Neural cell (in vitro differentiated cells): ENCODE results near the gene F2. TPM values are rescaled to one million over a fixed set of nuclear protein-coding genes. Genes with fewer than 3 reads are reported as not detected.

Source experiments
- H2AFZ ChIP-seq: fragments of 200-600, 300-800 bp; sonication (generic), shearing (Covaris generic); 2 replicates; pipeline ENCODE4 v1.6.0; 2014; ENCODE audit warnings: low read depth, mild to moderate bottlenecking, antibody characterized with exemption, low read length, moderate library complexity
- H3F3A ChIP-seq: fragments of 200-600 bp; shearing (Covaris generic); 2 replicates; pipeline ENCODE4 v1.6.1; 2016; ENCODE audit warnings: mild to moderate bottlenecking, moderate library complexity, mixed read lengths, antibody characterized with exemption, low read length; ENCODE audit not compliant: insufficient read depth, poor library complexity, severe bottlenecking
- H3K27ac ChIP-seq: fragments of 200-600, 300-800 bp; sonication (generic), shearing (Covaris generic); 2 replicates; pipeline ENCODE4 v1.5.1; 2014; ENCODE audit warnings: mild to moderate bottlenecking, low read length, moderate library complexity
- H3K27me3 ChIP-seq: fragments of 300-800, 200-600 bp; sonication (generic), shearing (Covaris generic); 2 replicates; pipeline ENCODE4 v1.6.0; 2014; ENCODE audit warnings: mild to moderate bottlenecking, low read depth, low read length, moderate library complexity; ENCODE audit not compliant: insufficient read depth
- H3K36me3 ChIP-seq: fragments of 300-800, 200-600 bp; sonication (generic), shearing (Covaris generic); 2 replicates; pipeline ENCODE4 v1.5.1; 2014; ENCODE audit warnings: mild to moderate bottlenecking, antibody characterized with exemption, low read length, moderate library complexity; ENCODE audit not compliant: insufficient read depth
- H3K4me2 ChIP-seq: fragments of 300-800, 200-600 bp; sonication (generic), shearing (Covaris generic); 2 replicates; pipeline ENCODE4 v1.6.0; 2014; ENCODE audit warnings: mild to moderate bottlenecking, low read length
- H3K4me3 ChIP-seq: fragments of 300-800, 200-600 bp; sonication (generic), shearing (Covaris generic); 2 replicates; pipeline ENCODE4 v1.5.1; 2014; ENCODE audit warnings: mild to moderate bottlenecking, low read length, moderate library complexity
- H3K79me2 ChIP-seq: fragments of 200-600 bp; shearing (Covaris generic); replicated peaks from 2 replicates; pipeline ENCODE4 v1.6.0; 2014; ENCODE audit warnings: mild to moderate bottlenecking, low read length, moderate library complexity; ENCODE audit not compliant: insufficient read depth
- H3K9ac ChIP-seq: fragments of 300-800, 200-600 bp; sonication (generic), shearing (Covaris generic); 2 replicates; pipeline ENCODE4 v1.6.1; 2016; ENCODE audit warnings: mild to moderate bottlenecking, low read length, mixed read lengths
- H3K9me2 ChIP-seq: fragments of 200-600 bp; shearing (Covaris generic); 2 replicates; pipeline ENCODE4 v1.6.1; 2016; ENCODE audit warnings: mild to moderate bottlenecking, low read length, mixed read lengths; ENCODE audit not compliant: insufficient read depth
- H3K9me3 ChIP-seq: fragments of 200-600, 300-800 bp; sonication (generic), shearing (Covaris generic); 2 replicates; pipeline ENCODE4 v1.6.1; 2016; ENCODE audit warnings: mild to moderate bottlenecking, mixed run types, low read length, moderate library complexity, mixed read lengths
- H4K20me1 ChIP-seq: fragments of 200-600 bp; shearing (Covaris generic); 2 replicates; pipeline ENCODE4 v1.6.1; 2016; ENCODE audit warnings: mild to moderate bottlenecking, mixed run types; ENCODE audit not compliant: insufficient read depth
- EP300 ChIP-seq: fragments of 450-650 bp; conservative IDR thresholded peaks from 2 replicates; pipeline ENCODE4 v1.6.1; 2014; ENCODE audit warnings: antibody characterized with exemption, mild to moderate bottlenecking, moderate library complexity; ENCODE audit not compliant: poor library complexity, severe bottlenecking
- EZH2 ChIP-seq: fragments of 200-600, 300-800 bp; shearing (Covaris generic), sonication (generic); IDR thresholded peaks from 2 replicates; pipeline ENCODE4 v1.6.1; 2014; ENCODE audit warnings: antibody characterized with exemption, low read length, borderline replicate concordance, mild to moderate bottlenecking; ENCODE audit not compliant: insufficient read depth, poor library complexity, severe bottlenecking
- MXI1 ChIP-seq: fragments of 450-650 bp; conservative IDR thresholded peaks from 2 replicates; pipeline ENCODE4 v1.6.1; 2014; ENCODE audit warnings: antibody characterized with exemption, mild to moderate bottlenecking; ENCODE audit not compliant: poor library complexity, severe bottlenecking
- POLR2AphosphoS5 ChIP-seq: IDR thresholded peaks from 2 replicates; pipeline ENCODE4 v1.6.1; 2012
- RAD21 ChIP-seq: fragments of 450-650 bp; conservative IDR thresholded peaks from 2 replicates; pipeline ENCODE4 v1.6.1; 2014; ENCODE audit warnings: antibody characterized with exemption, mild to moderate bottlenecking, moderate library complexity
- SMC3 ChIP-seq: fragments of 450-650 bp; conservative IDR thresholded peaks from 2 replicates; pipeline ENCODE4 v1.6.1; 2014; ENCODE audit warnings: antibody characterized with exemption, mild to moderate bottlenecking, moderate library complexity; ENCODE audit not compliant: poor library complexity
- TAF1 ChIP-seq: IDR thresholded peaks from 2 replicates; pipeline ENCODE4 v1.6.1; 2012; ENCODE audit warnings: low read depth
- polyA plus RNA-seq: library from polyadenylated mRNA; depleted of rRNA; stranded (reverse); fragments of >200 nt; gene quantifications from 2 replicates; pipeline ENCODE4 v1.2.3, GENCODE V29; 2014
- TF ChIP-seq, protein P1 (sequence below): IDR thresholded peaks from 2 replicates; pipeline ENCODE4 v1.6.1; 2012; ENCODE audit warnings: borderline replicate concordance
- TF ChIP-seq, protein P2 (sequence below): fragments of 450-650 bp; IDR thresholded peaks from 2 replicates; pipeline ENCODE4 v1.5.1; 2014; ENCODE audit warnings: antibody characterized with exemption, mild to moderate bottlenecking, moderate library complexity; ENCODE audit not compliant: poor library complexity, severe bottlenecking

The F2 gene
- polyA plus RNA-seq, 1 donor from 2014 or later = 0.94 TPM

DNA sequence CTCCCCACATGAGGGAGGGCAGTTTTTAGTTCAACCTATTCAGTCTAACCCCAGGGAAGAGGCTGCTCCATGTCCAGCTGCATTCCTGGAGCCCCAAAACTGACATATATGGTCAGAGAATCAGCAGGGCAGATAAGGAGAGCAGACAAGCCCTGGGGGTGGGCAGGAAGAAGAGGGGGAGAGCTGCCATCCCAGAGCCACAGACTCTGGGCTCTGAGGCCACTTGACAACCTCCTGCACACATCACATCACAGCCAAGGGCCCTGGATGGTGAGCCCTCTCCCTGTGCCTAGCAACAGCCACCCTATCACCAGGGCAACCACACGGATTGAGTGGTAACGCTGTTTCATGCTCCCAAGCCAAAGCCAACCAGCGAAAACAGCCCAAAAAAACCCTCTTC is 21.7 kb upstream of the F2 start:
- Histone ChIP-seq H4K20me1 (no peaks in the 10 kb centered on the region), H3K9ac (no peak overlapping the region), H3K4me2 (no peak overlapping the region), H3K4me3 (no peak overlapping the region), H3K9me3 (no peaks in the 10 kb centered on the region), H3K9me2 (no peaks in the 10 kb centered on the region), H2AFZ (no peak overlapping the region), H3K27ac (no peak overlapping the region), H3K36me3 (no peaks in the 10 kb centered on the region), H3K79me2 (peaks cover 24% of the 10 kb centered on the region), H3K27me3 (no peaks in the 10 kb centered on the region), H3F3A (no peaks in the 10 kb centered on the region)
- no peak for TF ChIP-seq TAF1
- TF ChIP-seq POLR2AphosphoS5 = no peak
- no peak for TF ChIP-seq MXI1
- TF ChIP-seq, protein P1, sequence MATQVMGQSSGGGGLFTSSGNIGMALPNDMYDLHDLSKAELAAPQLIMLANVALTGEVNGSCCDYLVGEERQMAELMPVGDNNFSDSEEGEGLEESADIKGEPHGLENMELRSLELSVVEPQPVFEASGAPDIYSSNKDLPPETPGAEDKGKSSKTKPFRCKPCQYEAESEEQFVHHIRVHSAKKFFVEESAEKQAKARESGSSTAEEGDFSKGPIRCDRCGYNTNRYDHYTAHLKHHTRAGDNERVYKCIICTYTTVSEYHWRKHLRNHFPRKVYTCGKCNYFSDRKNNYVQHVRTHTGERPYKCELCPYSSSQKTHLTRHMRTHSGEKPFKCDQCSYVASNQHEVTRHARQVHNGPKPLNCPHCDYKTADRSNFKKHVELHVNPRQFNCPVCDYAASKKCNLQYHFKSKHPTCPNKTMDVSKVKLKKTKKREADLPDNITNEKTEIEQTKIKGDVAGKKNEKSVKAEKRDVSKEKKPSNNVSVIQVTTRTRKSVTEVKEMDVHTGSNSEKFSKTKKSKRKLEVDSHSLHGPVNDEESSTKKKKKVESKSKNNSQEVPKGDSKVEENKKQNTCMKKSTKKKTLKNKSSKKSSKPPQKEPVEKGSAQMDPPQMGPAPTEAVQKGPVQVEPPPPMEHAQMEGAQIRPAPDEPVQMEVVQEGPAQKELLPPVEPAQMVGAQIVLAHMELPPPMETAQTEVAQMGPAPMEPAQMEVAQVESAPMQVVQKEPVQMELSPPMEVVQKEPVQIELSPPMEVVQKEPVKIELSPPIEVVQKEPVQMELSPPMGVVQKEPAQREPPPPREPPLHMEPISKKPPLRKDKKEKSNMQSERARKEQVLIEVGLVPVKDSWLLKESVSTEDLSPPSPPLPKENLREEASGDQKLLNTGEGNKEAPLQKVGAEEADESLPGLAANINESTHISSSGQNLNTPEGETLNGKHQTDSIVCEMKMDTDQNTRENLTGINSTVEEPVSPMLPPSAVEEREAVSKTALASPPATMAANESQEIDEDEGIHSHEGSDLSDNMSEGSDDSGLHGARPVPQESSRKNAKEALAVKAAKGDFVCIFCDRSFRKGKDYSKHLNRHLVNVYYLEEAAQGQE = no peak
- no peak for TF ChIP-seq EZH2
- TF ChIP-seq SMC3 = no peak
- TF ChIP-seq, protein P2, sequence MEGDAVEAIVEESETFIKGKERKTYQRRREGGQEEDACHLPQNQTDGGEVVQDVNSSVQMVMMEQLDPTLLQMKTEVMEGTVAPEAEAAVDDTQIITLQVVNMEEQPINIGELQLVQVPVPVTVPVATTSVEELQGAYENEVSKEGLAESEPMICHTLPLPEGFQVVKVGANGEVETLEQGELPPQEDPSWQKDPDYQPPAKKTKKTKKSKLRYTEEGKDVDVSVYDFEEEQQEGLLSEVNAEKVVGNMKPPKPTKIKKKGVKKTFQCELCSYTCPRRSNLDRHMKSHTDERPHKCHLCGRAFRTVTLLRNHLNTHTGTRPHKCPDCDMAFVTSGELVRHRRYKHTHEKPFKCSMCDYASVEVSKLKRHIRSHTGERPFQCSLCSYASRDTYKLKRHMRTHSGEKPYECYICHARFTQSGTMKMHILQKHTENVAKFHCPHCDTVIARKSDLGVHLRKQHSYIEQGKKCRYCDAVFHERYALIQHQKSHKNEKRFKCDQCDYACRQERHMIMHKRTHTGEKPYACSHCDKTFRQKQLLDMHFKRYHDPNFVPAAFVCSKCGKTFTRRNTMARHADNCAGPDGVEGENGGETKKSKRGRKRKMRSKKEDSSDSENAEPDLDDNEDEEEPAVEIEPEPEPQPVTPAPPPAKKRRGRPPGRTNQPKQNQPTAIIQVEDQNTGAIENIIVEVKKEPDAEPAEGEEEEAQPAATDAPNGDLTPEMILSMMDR = no peak
- no peak for TF ChIP-seq EP300
- TF ChIP-seq RAD21 = no peak

DNA sequence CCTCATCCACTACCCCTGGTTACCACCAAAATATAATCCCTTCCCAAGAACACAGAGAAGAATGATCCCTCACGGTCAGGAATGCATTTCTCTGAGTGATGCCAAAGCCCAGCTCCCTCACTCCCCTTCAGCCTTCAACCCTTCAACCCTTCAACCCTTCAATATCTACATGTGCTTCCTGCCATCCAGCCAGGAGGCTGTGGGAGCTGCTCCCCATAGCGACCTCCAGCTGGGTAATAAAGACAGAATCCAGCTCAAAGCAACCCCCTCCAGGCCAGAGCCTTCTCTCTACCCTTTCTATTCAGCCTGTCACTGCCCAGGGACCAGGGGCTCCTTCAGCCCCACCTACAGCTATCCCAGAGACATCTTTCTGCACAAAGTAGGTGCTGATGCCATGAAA is 21.3 kb upstream of the F2 start:
- Histone ChIP-seq H3K4me2 (no peak overlapping the region), H3K27me3 (no peaks in the 10 kb centered on the region), H4K20me1 (no peaks in the 10 kb centered on the region), H3K36me3 (no peaks in the 10 kb centered on the region), H3K27ac (no peak overlapping the region), H3K9ac (no peak overlapping the region), H3K4me3 (no peak overlapping the region), H3K9me2 (no peaks in the 10 kb centered on the region), H3F3A (no peaks in the 10 kb centered on the region), H2AFZ (no peak overlapping the region), H3K9me3 (no peaks in the 10 kb centered on the region), H3K79me2 (peaks cover 28% of the 10 kb centered on the region)
- no peak for TF ChIP-seq TAF1
- TF ChIP-seq EZH2 = no peak
- TF ChIP-seq SMC3 = no peak
- TF ChIP-seq, protein P2 = no peak
- TF ChIP-seq, protein P1 = no peak
- TF ChIP-seq POLR2AphosphoS5 = no peak
- no peak for TF ChIP-seq EP300
- TF ChIP-seq MXI1 = no peak
- no peak for TF ChIP-seq RAD21
